Aortic smooth muscle cell (primary cell): ENCODE data around the gene ART1. TPM values are rescaled to one million over a fixed set of nuclear protein-coding genes. Genes with fewer than 3 reads are reported as not detected.

ENCODE experiments used
- total RNA-seq: library from RNA; depleted of rRNA; stranded (reverse); fragments of >200 nt; gene quantifications from 2 replicates; pipeline ENCODE4 v1.2.3, GENCODE V29; 2014

Gene ART1
- total RNA-seq: not detected in 2 replicates

GRCh38 chr11:3644817-3645235 is at the start of gene ART1:
Gene ART1, plus strand, starts transcription at chr11:3645128. Its CDS starts 14,086 bp downstream, at chr11:3659214.

GRCh38 chr11:3641701-3642070 is 3.2 kb upstream of the ART1 start, which contains the start of gene ART5:
Gene ART5, minus strand, starts transcription at chr11:3641992. Its CDS starts 130 bp downstream, at chr11:3641862.

GRCh38 chr11:3671334-3672254 is 26.7 kb downstream of the ART1 start, which contains the start of gene CHRNA10:
Gene CHRNA10, minus strand, starts transcription at chr11:3671384. Its CDS starts 72 bp downstream, at chr11:3671312.

Other genes with a start within 250 kb of the ART1 start
- not detected in 2 replicates for gene ART5, start 3.1 kb upstream of the ART1 start, total RNA-seq
- 0.31 and 0.66 TPM in 2 replicates for gene CHRNA10, start 26.3 kb downstream of the ART1 start, total RNA-seq
- gene NUP98, start 152.4 kb downstream of the ART1 start, total RNA-seq: 74.3 and 104 TPM in 2 replicates
- gene PGAP2, start 163.4 kb downstream of the ART1 start, total RNA-seq: 11.1 and 13.0 TPM in 2 replicates
- gene RHOG, start 195.8 kb downstream of the ART1 start, total RNA-seq: 9.0 and 9.9 TPM in 2 replicates
- 51.0 TPM in 2 replicates for gene STIM1, start 210.5 kb downstream of the ART1 start, total RNA-seq